Right forelimb (tissue), 1 donor: Measurements from ENCODE around the gene TRDN.

Experiments used
- DNase-seq: peaks from one replicate; pipeline ENCODE4 v3.0.0-alpha.2; 2018

The TRDN gene, protein sequence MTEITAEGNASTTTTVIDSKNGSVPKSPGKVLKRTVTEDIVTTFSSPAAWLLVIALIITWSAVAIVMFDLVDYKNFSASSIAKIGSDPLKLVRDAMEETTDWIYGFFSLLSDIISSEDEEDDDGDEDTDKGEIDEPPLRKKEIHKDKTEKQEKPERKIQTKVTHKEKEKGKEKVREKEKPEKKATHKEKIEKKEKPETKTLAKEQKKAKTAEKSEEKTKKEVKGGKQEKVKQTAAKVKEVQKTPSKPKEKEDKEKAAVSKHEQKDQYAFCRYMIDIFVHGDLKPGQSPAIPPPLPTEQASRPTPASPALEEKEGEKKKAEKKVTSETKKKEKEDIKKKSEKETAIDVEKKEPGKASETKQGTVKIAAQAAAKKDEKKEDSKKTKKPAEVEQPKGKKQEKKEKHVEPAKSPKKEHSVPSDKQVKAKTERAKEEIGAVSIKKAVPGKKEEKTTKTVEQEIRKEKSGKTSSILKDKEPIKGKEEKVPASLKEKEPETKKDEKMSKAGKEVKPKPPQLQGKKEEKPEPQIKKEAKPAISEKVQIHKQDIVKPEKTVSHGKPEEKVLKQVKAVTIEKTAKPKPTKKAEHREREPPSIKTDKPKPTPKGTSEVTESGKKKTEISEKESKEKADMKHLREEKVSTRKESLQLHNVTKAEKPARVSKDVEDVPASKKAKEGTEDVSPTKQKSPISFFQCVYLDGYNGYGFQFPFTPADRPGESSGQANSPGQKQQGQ

DNA sequence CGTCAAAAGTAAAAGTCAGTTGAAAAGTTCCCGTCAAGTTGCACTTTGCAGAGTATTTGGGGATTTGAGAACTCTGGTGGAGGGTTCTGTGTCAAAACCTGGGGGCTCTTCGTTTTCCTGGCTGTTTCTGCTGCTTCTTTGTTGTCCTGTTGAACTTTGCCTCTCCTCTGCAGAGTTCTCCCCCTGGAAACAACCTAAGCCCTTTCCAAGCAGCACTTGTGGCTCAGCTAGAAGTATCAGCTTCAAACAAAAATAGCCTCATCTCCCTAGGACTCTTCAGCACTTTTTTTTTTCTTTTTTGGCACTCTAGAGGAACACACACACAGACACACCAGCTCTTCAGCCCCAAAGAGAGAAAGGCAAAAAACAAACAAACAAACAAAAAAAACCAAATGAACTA, at the start of gene TRDN:
TRDN (minus strand) TSS at position 169 of the 400 bp plus-strand sequence. CDS start 175 bp downstream, outside the sequence.
- no peak for DNase-seq

DNA sequence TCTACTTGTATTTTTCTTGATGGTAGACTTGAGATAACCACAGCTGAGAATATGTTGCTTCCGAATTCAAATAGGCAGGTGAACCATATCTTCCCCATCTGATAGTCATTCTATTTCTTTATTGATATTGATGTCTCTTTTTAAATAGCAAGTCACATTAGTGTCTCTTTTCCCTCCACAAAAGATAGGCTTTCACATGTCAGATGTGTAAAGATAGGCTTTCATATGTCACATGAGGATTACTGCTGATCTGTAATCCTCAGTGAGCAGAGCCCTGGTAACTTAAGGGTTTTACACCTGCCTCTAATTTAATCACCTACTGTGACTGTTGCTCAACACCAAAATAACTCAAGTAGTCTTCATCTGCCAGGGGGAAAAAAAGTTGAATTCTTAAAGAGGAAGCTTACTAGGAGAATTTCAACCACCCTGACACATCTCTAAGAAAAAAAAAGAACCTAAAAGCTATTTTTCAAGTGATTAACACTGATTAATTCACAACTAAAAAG, 45.3 kb upstream of the TRDN start:
- DNase-seq, result no peak

DNA sequence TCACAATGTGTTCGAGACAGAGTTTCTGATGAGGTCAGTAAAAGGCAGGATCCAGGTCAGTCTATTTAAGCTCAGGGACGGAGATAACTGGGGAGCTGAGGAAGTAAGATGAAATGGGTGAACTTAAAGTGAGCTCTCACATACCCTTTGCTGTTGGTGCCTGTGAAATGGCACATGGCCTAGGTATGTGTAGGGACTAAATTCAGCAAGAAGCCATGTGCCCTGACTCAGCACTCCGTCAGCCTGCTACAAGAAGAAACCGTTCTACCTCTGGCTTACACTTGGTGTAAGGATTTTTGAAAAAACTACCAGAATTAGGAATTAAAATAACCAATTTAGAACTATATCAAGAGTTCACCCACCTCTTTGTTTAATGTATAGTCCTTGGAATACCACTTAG, 41.1 kb upstream of the TRDN start:
- no peak for DNase-seq

DNA sequence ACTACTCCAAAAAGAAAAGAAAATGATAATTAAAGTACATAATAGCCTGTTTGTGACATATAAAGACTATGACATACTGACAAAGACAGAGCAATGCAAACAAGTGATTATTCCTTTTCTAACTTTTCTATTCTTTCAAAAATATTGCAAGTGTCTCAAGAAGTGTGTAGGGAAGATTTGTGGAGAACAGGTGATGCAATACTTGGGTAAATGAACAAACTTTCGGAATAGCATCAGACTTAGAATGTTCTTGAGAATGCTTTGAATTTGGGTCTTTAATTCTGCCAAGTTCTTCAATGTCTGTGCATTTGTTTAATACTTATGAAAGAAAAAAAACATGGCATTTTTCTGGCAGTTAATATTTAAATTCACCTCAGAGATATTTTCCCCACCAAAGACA, 40.0 kb upstream of the TRDN start:
- no peak for DNase-seq

DNA sequence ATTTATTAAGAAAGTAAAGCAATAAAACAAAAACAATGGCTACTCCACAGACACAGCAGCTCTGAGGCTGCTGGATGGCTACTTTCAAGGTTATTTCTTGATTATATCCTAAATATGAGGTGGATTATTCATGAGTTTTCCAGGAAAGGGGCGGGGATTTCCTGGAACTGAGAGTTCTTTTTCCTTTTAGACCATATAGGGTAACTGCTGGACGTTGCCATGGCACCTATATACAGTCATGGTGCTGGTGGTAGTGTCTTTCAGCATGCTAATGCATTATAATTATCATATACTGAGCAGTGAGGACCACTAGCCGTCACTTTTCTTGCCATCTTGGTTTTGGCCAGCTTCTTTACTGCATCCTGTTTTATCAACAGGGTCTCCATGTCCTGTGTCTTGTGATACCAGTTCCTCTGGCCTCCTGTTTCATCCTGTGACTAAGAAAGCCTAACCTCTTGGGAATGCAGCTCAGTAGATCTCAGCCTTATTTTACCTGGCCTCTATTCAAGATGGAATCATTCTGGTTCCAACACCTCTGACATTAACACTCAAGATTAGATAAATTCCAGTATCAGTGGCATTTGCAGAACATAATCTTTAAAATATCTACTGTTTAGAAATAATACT, 32.3 kb upstream of the TRDN start:
- no peak for DNase-seq

DNA sequence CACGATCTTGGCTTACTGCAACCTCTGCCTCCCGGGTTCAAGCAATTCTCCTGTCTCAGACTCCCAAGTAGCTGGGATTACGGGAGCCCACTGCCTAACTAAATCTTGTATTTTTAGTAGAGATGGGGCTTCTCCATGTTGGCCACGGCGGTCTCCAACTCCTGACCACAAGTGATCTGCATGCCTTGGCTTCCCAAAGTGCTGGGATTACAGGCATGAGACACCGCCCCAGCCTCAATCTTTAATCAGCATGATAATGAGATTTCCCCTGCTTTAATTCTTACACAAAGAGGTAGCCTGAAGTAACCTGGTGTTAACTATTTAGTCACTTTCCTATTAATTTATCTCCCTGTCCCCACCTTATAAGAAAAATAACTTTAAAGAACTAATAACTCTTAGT, 31.3 kb upstream of the TRDN start:
- DNase-seq, result no peak

DNA sequence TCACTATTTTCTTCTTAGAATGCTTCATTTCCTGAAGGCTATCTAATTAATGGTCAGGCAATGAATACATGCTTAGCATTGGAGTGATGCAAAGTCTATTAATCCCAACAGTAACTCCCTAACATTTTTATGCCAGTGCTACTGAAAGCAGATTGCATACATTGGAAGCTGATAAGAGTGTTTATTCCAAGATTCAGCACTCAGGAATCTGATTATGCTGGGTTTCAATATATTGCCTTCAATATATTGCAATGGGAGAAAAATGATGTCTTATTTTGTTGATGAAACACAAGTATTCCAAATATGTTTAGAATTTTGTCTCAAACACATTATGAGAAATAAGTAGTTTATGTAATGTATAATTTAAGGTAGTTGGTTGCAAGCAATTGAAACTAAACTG, 26.7 kb upstream of the TRDN start:
- no peak for DNase-seq

DNA sequence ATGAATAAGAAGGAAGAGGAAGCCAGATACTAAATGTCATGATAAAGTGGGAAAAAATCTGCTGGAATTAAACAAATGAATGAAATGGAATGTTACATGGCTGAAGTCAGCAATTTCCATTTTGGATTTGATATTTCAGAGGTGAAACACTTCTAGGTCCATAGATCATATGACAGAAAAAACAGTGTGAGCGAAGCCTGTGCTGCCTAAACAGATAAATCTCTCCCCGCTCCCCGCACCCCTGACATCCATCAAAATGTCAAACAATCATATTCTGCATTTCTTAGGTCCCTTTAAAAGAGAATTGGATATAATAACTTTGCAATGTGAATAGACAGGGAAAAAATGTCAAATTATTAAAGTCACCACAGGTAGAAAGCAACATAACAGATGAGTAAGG, 26.0 kb upstream of the TRDN start:
- DNase-seq, result no peak

DNA sequence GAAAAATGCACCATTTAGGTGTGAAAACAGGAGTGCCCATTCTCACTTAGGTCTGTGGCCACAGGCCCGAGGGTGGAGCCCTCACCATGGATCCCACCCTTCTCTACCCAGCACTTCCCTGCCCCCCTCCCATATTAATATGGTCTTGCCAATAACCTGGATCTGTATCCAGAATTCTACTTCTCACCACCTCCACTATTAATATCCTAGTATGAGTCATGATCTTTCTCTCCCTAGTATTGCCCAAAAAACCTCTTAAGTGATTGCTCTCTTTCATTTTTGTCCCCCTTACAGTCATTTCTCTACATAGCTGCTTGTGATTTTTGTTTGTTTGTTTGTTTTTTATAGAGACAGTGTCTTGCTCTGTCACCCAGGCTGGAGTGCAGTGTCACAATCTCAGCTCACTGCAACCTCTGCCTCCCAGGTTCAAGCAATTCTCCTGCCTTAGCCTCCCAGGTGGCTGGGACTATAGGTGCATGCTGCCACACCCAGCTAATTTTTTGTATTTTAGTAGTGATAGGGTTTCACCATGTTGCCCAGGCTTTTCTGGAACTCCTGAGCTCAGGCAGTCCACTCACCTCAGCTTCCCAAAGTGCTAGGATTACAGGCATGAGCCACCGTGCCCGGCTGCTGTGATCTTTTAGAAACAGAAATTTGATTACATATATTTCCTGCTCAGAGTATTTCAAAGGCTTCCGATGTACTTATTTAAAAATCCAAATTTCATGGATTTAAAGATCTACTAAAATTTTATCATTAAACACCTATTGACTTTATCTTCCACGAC, 24.5 kb upstream of the TRDN start:
- DNase-seq, result no peak

DNA sequence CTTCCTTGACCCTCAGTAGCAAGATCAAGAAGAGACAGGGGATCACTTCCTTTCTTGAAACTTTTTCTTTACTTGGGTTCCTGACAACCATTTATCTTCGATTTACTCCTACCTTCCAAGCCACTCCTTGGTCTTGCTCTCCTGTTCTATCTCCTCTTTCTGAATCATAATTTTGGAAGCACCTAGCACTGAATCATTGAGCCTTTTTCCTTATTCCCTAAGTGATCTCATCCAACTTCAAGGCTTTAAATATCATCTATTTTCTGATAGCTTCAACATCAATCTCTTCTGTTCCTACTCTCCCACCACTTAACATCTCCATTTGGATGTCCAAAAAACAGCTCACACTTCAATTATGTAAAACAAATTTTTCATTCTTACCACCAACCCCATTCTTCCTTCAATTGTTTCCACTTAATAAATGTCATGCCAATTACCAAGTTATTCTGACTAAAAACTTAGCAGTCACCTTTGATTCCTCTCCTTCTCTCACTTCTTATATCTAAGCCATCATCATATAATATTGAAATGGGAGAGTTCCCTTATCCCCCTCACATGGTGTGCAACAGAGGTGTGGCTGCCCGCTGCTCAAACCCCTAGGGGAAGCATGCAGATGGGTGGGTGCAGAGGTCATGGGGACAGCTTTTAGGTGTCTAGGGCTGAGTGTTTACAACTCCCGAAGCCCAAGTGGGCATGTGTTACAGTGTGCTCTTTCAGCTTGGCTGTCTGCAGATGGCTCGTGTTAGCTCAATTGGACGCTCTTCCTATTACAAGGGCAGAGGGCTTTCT, 23.4 kb upstream of the TRDN start:
- no peak for DNase-seq

DNA sequence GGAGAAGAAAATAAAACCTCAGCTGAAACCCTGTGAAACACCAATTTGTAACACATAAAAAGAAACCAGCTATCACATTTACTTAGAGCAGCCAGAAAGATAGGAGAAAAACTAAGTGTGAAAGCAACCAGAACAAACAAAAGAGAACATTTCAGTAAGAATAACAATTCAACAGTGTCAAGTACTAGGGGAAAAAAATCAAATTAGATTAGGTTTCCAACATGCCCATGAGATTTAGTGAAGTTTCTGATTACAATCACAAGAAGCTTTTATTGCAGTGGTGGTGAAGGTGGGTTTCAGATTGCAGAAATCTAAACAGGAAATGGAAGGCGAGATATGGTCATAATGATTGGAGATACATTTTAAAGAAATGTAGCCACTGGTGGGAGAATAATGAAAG, 22.1 kb upstream of the TRDN start:
- no peak for DNase-seq

DNA sequence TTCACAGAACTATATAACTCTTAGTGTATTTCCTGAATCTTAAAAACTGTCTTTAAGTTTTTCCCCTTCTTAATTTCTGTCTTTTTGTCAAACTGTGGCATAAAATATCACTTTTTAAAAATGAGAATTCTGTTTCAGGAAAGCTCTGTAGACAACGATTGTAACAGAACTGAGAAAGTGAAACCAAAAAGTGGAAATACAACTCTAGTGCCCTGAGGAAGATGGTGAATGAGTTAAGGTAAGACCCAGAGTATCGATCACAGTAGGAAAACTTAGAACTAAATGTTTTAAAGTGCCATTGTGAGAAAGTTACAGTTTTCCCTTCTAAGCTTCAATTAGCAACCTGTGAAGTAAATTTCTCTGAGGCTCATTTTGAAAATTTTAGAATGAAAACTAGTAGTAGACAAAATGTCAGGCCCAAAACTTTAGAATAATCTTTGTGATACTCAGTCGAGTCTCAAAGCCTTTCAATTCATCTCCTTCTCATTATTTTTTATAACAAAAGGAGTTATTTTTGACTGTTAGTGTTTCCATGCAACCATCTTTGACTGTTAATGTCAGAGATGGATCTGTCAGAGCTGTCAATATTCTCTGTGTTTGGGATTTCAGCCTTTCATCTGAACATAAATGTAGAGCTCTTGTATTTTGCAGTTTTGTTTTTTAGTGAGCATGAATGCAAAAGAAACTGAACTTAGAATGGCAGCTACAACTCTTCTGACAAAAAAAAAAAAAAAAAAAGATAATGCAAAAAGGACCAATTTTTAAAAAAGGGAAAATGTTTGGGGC, 19.0 kb upstream of the TRDN start:
- DNase-seq, result no peak

DNA sequence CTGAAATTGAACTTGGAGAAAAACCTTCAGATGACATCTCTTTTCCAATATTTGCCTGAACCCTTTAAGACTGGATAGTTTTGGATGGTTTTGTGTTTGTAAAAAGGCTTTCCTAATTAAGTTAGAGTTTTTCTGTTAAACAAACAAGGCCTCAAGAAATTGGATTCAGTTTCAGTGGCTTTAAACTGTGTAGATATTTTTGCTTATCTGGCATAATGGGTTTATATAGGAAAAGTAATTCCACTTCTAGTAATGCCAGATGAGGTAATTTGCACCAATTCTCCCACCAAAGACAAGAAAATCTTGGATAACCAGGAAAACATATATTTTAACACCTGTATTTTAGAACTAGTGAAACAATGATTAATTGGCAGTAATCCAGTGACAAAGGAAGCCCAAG, 12.0 kb upstream of the TRDN start:
- no peak for DNase-seq

DNA sequence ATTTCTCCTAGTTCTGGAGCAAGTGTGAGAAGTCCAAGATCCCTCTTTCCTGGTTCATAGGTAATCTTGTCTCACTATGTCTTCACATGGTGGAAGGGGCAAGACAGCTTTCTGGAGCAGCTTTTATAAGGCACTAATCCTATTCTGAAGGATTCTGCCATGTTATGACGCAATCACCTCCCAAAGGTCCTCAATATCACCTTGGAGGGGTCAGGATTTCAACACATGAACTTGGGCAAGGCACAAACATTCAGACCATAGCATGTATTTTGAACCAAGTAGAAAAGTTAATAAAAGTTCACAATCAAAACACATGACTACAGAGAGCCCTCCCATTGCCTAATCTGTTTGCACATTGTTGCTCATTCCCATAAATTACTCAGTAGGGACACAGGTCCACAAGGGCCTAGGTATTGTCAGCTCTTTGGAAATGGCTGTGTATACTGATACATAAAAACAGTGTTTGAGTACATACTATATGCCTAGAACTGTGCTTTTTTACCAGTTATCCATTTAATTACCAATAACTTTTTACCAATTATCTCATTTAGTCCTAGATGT, 11.3 kb upstream of the TRDN start:
- no peak for DNase-seq

DNA sequence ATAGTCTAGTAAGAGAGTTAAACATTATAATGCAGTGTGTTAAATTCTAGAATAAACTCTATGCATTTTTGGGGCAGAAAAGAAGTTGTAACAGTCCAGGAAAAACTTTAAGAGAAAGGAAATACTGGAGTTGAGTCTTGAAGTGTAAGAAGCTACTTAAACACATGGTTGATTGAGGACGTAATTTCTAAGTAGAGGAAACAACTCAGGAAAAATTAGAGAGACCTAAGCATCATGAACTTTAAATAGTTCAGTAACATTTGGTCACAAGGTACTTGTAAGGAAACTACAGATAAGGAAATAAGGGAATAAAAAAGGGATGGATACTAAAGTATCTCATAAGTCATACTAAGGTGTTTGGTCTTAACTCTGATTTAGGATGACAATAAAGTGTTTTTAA, 4.7 kb upstream of the TRDN start:
- no peak for DNase-seq

DNA sequence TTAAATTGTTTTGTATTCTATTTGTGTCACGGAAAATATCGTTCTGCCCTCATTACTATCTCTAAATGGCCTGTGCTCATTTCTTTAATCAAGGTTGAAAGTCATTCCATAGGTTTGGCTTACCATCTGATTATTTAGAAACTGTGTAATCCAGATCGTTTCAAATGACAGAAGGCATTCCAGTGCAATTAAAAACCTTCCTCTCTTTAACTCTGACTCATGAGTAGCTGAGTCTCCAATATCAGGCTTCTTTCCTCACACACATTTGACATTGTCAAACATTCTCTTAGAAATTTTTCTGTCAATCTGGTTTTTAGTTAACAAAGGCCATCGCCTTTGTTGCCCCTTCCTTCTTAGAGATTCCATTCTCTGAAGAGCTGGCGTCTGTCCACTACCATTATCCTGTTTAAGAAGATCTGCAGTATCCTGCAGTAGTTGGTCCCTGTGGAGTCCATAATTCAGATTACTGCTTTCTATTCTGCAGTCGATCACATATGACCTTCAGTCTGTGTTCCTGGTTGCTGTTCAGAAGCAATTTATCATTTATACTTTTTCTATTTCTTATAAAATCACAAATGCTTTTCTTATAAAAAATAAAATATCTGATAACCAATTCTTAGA, 3.9 kb upstream of the TRDN start:
- DNase-seq, result no peak

DNA sequence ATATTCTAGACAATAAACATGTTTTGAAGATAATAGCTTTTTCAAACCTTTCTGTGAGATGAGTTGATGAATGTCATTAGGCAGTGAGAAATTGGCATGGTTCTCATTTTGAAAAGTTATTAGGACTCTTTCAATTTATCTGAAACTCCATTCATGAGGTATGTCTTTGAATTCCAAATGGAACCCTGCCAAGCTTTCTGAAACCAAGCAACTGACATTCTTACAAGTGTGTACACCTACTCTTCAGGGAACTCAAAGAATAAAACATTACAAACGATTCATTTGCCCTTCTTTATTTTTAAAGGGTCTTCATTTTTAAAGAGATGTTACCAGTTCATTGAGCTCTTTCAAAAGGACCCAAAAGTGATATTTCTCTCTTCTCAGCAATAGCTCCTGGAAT, 2.1 kb upstream of the TRDN start:
- DNase-seq, result no peak

DNA sequence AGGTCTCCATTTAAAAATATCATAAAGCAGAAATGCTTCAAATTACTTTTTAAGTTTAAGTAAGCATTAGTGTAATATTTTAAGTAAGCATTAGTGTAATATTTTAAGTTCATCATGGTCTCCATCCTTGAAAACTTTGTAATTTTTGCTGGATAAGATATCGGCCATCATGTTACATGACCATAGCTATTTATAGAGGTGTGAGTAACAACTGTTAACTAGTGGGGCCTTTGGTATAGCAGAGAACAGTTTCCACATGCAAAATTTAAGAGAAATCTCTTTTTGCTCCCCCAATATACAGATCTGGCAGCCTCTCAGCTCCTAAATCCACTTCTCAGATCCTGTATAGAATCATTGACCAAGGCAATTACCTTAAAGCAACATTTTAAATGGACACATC, 468 bp downstream of the TRDN start:
- no peak for DNase-seq

DNA sequence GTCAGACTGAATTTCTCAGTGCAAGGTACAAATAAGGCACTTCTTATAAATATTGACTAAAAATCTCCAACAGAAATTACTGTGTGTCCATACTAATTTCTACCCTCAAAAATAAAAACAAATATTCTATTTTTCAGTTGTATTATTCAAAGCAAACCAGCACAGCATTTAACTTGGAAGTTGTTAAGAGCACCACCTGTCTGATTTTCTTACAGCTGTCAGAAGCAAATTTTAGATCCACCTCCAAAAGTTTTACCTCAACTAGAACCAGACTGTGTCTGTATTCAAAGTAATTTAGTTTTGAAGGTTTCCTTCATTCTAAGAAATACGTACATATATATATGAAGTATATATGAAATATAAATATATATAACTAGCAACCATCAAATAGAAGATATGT, 1.2 kb downstream of the TRDN start:
- DNase-seq, result no peak

DNA sequence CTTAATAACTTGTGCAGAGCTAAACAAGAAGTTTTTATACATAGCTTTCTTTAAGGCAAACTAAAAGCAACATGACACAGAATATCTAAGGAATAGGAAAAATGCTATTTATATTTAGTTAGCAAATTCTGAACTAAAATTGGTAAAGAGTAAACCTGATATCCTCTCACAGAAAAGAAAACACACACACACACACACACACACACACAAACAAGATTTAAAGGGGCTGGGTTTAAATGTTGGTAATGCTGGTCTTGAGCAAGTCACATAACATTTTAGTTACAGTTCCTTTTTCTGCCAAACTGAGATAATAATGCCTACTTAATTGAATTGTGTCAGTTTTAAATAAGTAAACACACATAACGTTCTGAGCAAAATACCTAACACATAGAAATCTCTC, 1.6 kb downstream of the TRDN start:
- DNase-seq, result no peak

DNA sequence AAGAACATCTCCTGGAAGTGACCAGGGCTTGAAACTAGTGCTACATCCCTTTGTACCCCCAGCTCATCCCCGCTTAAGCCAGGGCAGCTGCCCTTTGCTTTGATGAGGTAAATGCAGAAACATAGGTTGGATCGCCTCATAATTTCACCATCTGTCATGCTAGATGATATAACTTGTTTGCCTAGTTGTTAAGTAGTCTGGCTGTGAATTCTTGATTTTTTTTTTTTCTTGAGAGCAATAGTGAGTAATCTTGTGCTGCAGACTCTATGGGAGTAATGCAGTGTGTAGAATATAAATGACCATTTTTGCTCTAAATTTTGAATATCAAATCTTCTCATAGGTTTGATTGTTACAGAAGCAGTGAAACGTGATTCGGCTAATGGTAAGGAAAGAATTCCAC, 4.1 kb downstream of the TRDN start:
- DNase-seq, result no peak
